ENCODE data around the gene EHBP1. TPM values are rescaled to one million over a fixed set of nuclear protein-coding genes. Genes with fewer than 3 reads are reported as not detected.

Gene EHBP1
- total RNA-seq, 4 donors from 2014 or later, result 42.9 to 116 (median 58.3) TPM

- Histone ChIP-seq H3K27ac (no peak overlapping the region), H3K4me1 (no peaks in the 10 kb centered on the region), H3K9me3 (no peaks in the 10 kb centered on the region), H3K27me3 (no peaks in the 10 kb centered on the region), H3K4me3 (no peak overlapping the region), H3K36me3 (no peaks in the 10 kb centered on the region)
- no peak for TF ChIP-seq POLR2AphosphoS5 (IDR thresholded peaks at IDR 0.05)
- TF ChIP-seq POLR2A (IDR thresholded peaks at IDR 0.05), result no peak
- TF ChIP-seq, protein P1, sequence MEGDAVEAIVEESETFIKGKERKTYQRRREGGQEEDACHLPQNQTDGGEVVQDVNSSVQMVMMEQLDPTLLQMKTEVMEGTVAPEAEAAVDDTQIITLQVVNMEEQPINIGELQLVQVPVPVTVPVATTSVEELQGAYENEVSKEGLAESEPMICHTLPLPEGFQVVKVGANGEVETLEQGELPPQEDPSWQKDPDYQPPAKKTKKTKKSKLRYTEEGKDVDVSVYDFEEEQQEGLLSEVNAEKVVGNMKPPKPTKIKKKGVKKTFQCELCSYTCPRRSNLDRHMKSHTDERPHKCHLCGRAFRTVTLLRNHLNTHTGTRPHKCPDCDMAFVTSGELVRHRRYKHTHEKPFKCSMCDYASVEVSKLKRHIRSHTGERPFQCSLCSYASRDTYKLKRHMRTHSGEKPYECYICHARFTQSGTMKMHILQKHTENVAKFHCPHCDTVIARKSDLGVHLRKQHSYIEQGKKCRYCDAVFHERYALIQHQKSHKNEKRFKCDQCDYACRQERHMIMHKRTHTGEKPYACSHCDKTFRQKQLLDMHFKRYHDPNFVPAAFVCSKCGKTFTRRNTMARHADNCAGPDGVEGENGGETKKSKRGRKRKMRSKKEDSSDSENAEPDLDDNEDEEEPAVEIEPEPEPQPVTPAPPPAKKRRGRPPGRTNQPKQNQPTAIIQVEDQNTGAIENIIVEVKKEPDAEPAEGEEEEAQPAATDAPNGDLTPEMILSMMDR (IDR thresholded peaks at IDR 0.05), result no peak
- TF ChIP-seq EP300 (IDR thresholded peaks at IDR 0.05), result no peak
- no peak for DNase-seq (ENCODE audit: low spot score in 2 of 2)
- WGBS, result 97% methylated on average over 2 of the region's 2 CpGs
Observed at GRCh38 chr2:63035169-63035568, 329.7 kb downstream of the EHBP1 start.

- no peaks in the 10 kb centered on the region for H3K36me3 ChIP-seq
- H3K9me3 ChIP-seq, result no peaks in the 10 kb centered on the region
- no peak overlapping the region for H3K27ac ChIP-seq
- H3K4me3 ChIP-seq, result no peak overlapping the region
- no peak for TF ChIP-seq POLR2A (IDR thresholded peaks at IDR 0.05)
- TF ChIP-seq, protein P1 (IDR thresholded peaks at IDR 0.05), result no peak
- H3K27me3 ChIP-seq, result no peaks in the 10 kb centered on the region
- DNase-seq (ENCODE audit: low spot score in 2 of 2), result no peak
- WGBS, result 87% methylated on average over 4 of the region's 4 CpGs
- no peaks in the 10 kb centered on the region for H3K4me1 ChIP-seq
Observed at GRCh38 chr2:63035660-63036059, 330.1 kb downstream of the EHBP1 start.

- no peaks in the 10 kb centered on the region for H3K27me3 ChIP-seq
- DNase-seq (ENCODE audit: low spot score in 2 of 2), result no peak
- no peaks in the 10 kb centered on the region for H3K4me1 ChIP-seq
- TF ChIP-seq EP300 (IDR thresholded peaks at IDR 0.05) (no peak), POLR2A (IDR thresholded peaks at IDR 0.05) (no peak), POLR2AphosphoS5 (IDR thresholded peaks at IDR 0.05) (no peak)
- TF ChIP-seq, protein P1 (IDR thresholded peaks at IDR 0.05), result no peak
- no peaks in the 10 kb centered on the region for H3K9me3 ChIP-seq
- no peaks in the 10 kb centered on the region for H3K36me3 ChIP-seq
- no peak overlapping the region for H3K27ac ChIP-seq
- H3K4me3 ChIP-seq, result no peak overlapping the region
- WGBS, result 94% methylated on average over 4 of the region's 4 CpGs
Observed at GRCh38 chr2:63038034-63038433, 332.5 kb downstream of the EHBP1 start.

DNA sequence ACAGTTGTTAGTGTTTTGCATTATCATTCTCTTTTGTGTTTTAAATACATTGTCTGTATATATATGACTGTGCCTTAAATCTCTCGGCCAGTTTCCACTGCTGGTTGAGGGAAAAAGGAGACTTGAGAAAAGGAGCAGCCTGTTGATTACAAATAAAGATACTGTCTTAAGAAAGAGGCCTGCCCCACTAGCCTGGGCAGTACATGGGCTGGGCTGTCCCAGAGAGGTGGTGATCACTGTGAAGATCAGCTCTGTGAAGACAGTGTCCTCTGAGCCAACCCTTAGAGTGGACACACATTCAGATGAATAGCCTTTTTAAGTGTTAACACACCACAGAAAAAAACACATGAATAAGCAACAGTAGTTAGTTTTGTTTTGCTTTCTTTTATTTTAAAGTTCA is 335.1 kb downstream of the EHBP1 start:
- no peaks in the 10 kb centered on the region for H3K9me3 ChIP-seq
- no peak for DNase-seq (ENCODE audit: low spot score in 2 of 2)
- no peak overlapping the region for H3K27ac ChIP-seq
- no peaks in the 10 kb centered on the region for H3K4me1 ChIP-seq
- TF ChIP-seq, protein P1 (IDR thresholded peaks at IDR 0.05), result no peak
- no peak overlapping the region for H3K4me3 ChIP-seq
- H3K36me3 ChIP-seq, result peaks cover 6% of the 10 kb centered on the region
- H3K27me3 ChIP-seq, result peaks cover 9% of the 10 kb centered on the region
- WGBS, result 91% methylated on average over 1 of the region's 1 CpG

GRCh38 chr2:63041592-63041991 is 336.1 kb downstream of the EHBP1 start:
- TF ChIP-seq, protein P1 (IDR thresholded peaks at IDR 0.05), result no peak
- TF ChIP-seq POLR2A (IDR thresholded peaks at IDR 0.05), result no peak
- TF ChIP-seq POLR2AphosphoS5 (IDR thresholded peaks at IDR 0.05), result no peak
- TF ChIP-seq EP300 (IDR thresholded peaks at IDR 0.05), result no peak
- H3K27ac ChIP-seq, result no peak overlapping the region
- H3K27me3 ChIP-seq, result peaks cover 9% of the 10 kb centered on the region
- H3K4me3 ChIP-seq, result no peak overlapping the region
- 91% methylated on average over 1 of the region's 1 CpG for WGBS
- no peak for DNase-seq (ENCODE audit: low spot score in 2 of 2)
- H3K9me3 ChIP-seq, result no peaks in the 10 kb centered on the region
- peaks cover under 1% of the 10 kb centered on the region for H3K4me1 ChIP-seq
- peaks cover 6% of the 10 kb centered on the region for H3K36me3 ChIP-seq

All from suprapubic skin (tissue), 4 donors.